Endodermal cell (in vitro differentiated cells): ENCODE measurements around the gene CENPP. TPM values are rescaled to one million over a fixed set of nuclear protein-coding genes. Genes with fewer than 3 reads are reported as not detected.
A peak's percentile ranks its signal among the peaks of the same experiment; 100 is the strongest.

Source experiments
- DNase-seq: peaks from one replicate; pipeline ENCODE4 v3.0.0-alpha.2; 2017
- H3K27ac ChIP-seq: 2 replicates; pipeline ENCODE4 v1.5.1; 2013; ENCODE audit warnings: mild to moderate bottlenecking, low read depth, low read length, moderate library complexity
- H3K27me3 ChIP-seq: 2 replicates; pipeline ENCODE4 v1.6.1; 2013; ENCODE audit warnings: mild to moderate bottlenecking, low read length, moderate library complexity; ENCODE audit not compliant: insufficient read depth, control insufficient read depth, poor library complexity, severe bottlenecking
- H3K36me3 ChIP-seq: 2 replicates; pipeline ENCODE4 v1.7.0; 2013; ENCODE audit warnings: mild to moderate bottlenecking, low read length, moderate library complexity; ENCODE audit not compliant: control insufficient read depth, insufficient read depth
- H3K4me1 ChIP-seq: one replicate; pipeline ENCODE4 v1.7.0; 2013; ENCODE audit warnings: low read length; ENCODE audit not compliant: control insufficient read depth, insufficient read depth
- H3K4me3 ChIP-seq: 2 replicates; pipeline ENCODE4 v1.5.1; 2013; ENCODE audit warnings: mild to moderate bottlenecking, low read length, moderate library complexity
- H3K9ac ChIP-seq: 2 replicates; pipeline ENCODE4 v1.6.1; 2013; ENCODE audit warnings: mild to moderate bottlenecking, low read length, moderate library complexity; ENCODE audit not compliant: poor library complexity, severe bottlenecking; ENCODE audit errors: extremely low read depth
- H3K9me3 ChIP-seq: 2 replicates; pipeline ENCODE4 v1.6.1; 2013; ENCODE audit warnings: mild to moderate bottlenecking, low read length, moderate library complexity; ENCODE audit not compliant: control insufficient read depth
- H3K27ac Mint-ChIP-seq: 2 replicates; pipeline ENCODE4 v1.8.0; 2020; ENCODE audit warnings: mixed read lengths
- H3K27me3 Mint-ChIP-seq: 2 replicates; pipeline ENCODE4 v1.8.0; 2021; ENCODE audit warnings: mild to moderate bottlenecking, mixed read lengths; ENCODE audit not compliant: insufficient read depth
- H3K36me3 Mint-ChIP-seq: 2 replicates; pipeline ENCODE4 v1.8.0; 2020; ENCODE audit warnings: low read depth, mixed read lengths
- H3K4me1 Mint-ChIP-seq: 2 replicates; pipeline ENCODE4 v1.8.0; 2020; ENCODE audit warnings: mixed read lengths
- H3K4me3 Mint-ChIP-seq: 2 replicates; pipeline ENCODE4 v1.8.0; 2020; ENCODE audit warnings: mild to moderate bottlenecking, moderate library complexity, mixed read lengths
- H3K9me3 Mint-ChIP-seq: 2 replicates; pipeline ENCODE4 v1.8.0; 2020; ENCODE audit warnings: mild to moderate bottlenecking, mixed read lengths
- CTCF ChIP-seq: fragments of 200-600 bp; sonication (generic); conservative IDR thresholded peaks from 2 replicates; pipeline ENCODE4 v1.5.0; 2021; ENCODE audit warnings: antibody characterized with exemption, mild to moderate bottlenecking
- WGBS, 2 experiments: methylation state at CpG; one replicate each; pipeline versions ENCODE4 v1.1.5 to v1.1.7; 2013; ENCODE audit warnings: missing lambda C conversion rate in 2 of 2, mixed read lengths in 1 of 2; ENCODE audit not compliant: insufficient coverage in 1 of 2, insufficient read length in 1 of 2; 5-methylcytosine and 5-hydroxymethylcytosine counted together
- total RNA-seq, 2 donors: library from RNA; stranded (reverse); fragmentation: NEBNext Ultra II Directional in 1 of 2; extraction: Animal tissue kit (Norgen Biotek cat#: 25700) in 1 of 2; gene quantifications; 2 replicates in 1 of 2; 3 replicates in 1 of 2; pipeline ENCODE4 v1.2.1, GENCODE V29; 2021

The CENPP gene
- total RNA-seq, 2 donors from 2014 or later: 8.2 to 9.2 TPM

GRCh38 chr9:92377876-92378275 is 52.1 kb downstream of the CENPP start:
- 61 to 83% methylated on average over 1 to 2 of the region's 2 CpGs for WGBS, 2 experiments
- no peak overlapping the region for H3K4me3 Mint-ChIP-seq

DNA sequence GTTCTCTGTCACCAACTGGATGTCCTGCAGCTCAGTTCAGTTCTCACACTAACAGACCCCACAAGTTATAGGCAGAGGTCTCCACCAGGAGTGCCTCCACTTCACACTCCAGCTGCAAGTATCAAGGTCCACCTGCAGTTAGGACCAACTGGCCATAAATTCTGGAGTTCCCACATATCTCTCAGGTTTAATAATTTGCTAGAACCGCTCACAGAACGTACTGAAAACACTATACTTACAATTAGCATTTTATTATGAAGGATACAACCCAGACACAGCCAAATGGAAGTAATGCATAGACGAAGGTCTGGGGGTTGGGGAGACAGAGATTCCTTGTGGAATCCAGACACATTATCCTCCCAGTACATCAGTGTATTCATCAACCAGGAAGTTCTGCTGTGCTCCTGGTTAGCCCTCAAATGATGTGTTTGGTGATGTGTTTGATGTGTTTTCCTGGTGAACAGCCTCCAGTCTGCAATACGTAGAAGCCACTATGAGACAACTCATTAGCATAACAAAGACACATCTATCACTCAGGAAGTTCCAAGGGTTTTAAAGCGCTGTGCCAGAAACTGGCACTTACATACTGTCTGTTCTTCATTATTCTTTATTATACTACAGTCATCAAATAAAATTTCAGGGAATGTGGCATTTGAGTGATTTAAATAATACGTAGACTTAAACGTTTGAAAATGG is 53.3 kb downstream of the CENPP start:
- DNase-seq: no peak

More at GRCh38 chr9:92377876-92378275, 52.1 kb downstream of the CENPP start:
- Mint-ChIP-seq H3K9me3 (no peaks in the 10 kb centered on the region), H3K27ac (no peak overlapping the region), H3K4me1 (peaks cover 27% of the 10 kb centered on the region), H3K36me3 (peaks cover 1% of the 10 kb centered on the region), H3K27me3 (no peaks in the 10 kb centered on the region)
- no peak overlapping the region for H3K4me3 ChIP-seq
- H3K27ac ChIP-seq: no peak overlapping the region
- peak; percentile 46 for DNase-seq
- H3K9ac ChIP-seq: no peak overlapping the region
- no peaks in the 10 kb centered on the region for H3K9me3 ChIP-seq
- H3K27me3 ChIP-seq: no peaks in the 10 kb centered on the region
- peaks cover 7% of the 10 kb centered on the region for H3K4me1 ChIP-seq
- no peak for TF ChIP-seq CTCF
- no peaks in the 10 kb centered on the region for H3K36me3 ChIP-seq

GRCh38 chr9:92380603-92381002 is 54.9 kb downstream of the CENPP start:
- H3K27ac ChIP-seq: no peak overlapping the region

More for the DNA sequence above, 53.3 kb downstream of the CENPP start:
- Histone ChIP-seq H3K27me3 (no peaks in the 10 kb centered on the region), H3K4me1 (peaks cover 7% of the 10 kb centered on the region), H3K9ac (no peak overlapping the region), H3K27ac (peak overlapping the region; percentile 26), H3K9me3 (no peaks in the 10 kb centered on the region), H3K36me3 (no peaks in the 10 kb centered on the region), H3K4me3 (no peak overlapping the region)
- no peaks in the 10 kb centered on the region for H3K9me3 Mint-ChIP-seq
- no peak for TF ChIP-seq CTCF
- H3K36me3 Mint-ChIP-seq: no peaks in the 10 kb centered on the region
- no peak overlapping the region for H3K4me3 Mint-ChIP-seq
- WGBS, 2 experiments: 67% methylated on average over 7 of the region's 7 CpGs; no CpG with 5 or more reads in 1 of the 2 experiments
- H3K4me1 Mint-ChIP-seq: peaks cover 27% of the 10 kb centered on the region
- no peaks in the 10 kb centered on the region for H3K27me3 Mint-ChIP-seq
- no peak overlapping the region for H3K27ac Mint-ChIP-seq

More at GRCh38 chr9:92380603-92381002, 54.9 kb downstream of the CENPP start:
- Mint-ChIP-seq H3K4me3 (no peak overlapping the region), H3K27ac (no peak overlapping the region), H3K4me1 (peaks cover 27% of the 10 kb centered on the region), H3K36me3 (no peaks in the 10 kb centered on the region), H3K9me3 (no peaks in the 10 kb centered on the region), H3K27me3 (no peaks in the 10 kb centered on the region)
- 90 to 98% methylated on average over 2 of the region's 2 CpGs for WGBS, 2 experiments
- Histone ChIP-seq H3K27me3 (no peaks in the 10 kb centered on the region), H3K4me3 (no peak overlapping the region), H3K36me3 (no peaks in the 10 kb centered on the region), H3K9me3 (no peaks in the 10 kb centered on the region), H3K9ac (no peak overlapping the region), H3K4me1 (peaks cover 7% of the 10 kb centered on the region)
- no peak for DNase-seq
- no peak for TF ChIP-seq CTCF
